ENCODE data around the gene TLX2. TPM values are rescaled to one million over a fixed set of nuclear protein-coding genes. Genes with fewer than 3 reads are reported as not detected.

The TLX2 gene
- total RNA-seq, 1 experiment from 2014 or later: not detected

DNA sequence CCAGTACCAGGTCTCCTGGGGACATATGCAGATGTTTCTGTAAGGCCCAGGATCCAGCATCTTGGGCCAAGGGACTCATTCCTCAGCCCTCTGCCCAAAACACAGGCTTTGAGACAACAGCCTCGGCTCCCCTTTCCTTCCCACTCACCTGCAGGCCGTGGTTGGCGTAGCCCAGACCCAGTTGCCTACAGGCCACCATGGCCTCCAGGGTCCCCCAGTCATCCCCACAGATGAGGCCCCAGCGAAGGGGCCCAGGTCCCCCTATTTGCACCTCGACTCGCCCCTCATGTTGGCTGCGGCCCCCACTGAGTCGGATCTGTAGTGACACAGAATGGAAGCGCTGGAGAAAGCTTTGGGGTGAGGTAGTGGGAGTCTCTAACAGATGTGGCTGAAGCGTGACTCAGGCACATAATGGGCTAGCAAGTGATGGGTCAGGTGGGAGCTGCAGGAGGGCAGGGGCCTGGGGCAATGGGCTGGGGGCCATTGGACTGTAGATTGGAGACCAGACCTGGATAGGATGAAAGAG lies 21.3 kb downstream of the TLX2 start:
- Histone ChIP-seq H3K36me3 (ENCODE audit: insufficient read depth, low read length, poor library complexity, severe bottlenecking) (peaks cover 5% of the 10 kb centered on the region), H3K27ac (ENCODE audit: low read depth, low read length, poor library complexity, severe bottlenecking) (no peak overlapping the region), H3K9me3 (ENCODE audit: low read depth, low read length, poor library complexity, severe bottlenecking) (no peaks in the 10 kb centered on the region), H3K27me3 (replicated peaks; ENCODE audit: insufficient read depth, low read depth, low read length, poor library complexity) (peaks cover 10% of the 10 kb centered on the region), H3K4me3 (ENCODE audit: low read depth, low read length, poor library complexity, severe bottlenecking) (no peak overlapping the region), H3K4me1 (ENCODE audit: insufficient read depth, low read length, poor library complexity, severe bottlenecking) (peaks cover 8% of the 10 kb centered on the region)
- BruUV-seq (replicated peaks): no TSS peak
- intact Hi-C loops (cut with micrococcal nuclease; ENCODE audit: unreplicated experiment): loop anchor here (10.0 kb wide), 1 partner anchor 201 kb away; no protein-coding TSS in a partner anchor
- POLR2A ChIA-PET (ENCODE audit: low non-redundant PET): no interaction called here
- CTCF ChIA-PET: no interaction called here
- no peak for DNase-seq (ENCODE audit: low spot score)
- TF ChIP-seq, protein P1, sequence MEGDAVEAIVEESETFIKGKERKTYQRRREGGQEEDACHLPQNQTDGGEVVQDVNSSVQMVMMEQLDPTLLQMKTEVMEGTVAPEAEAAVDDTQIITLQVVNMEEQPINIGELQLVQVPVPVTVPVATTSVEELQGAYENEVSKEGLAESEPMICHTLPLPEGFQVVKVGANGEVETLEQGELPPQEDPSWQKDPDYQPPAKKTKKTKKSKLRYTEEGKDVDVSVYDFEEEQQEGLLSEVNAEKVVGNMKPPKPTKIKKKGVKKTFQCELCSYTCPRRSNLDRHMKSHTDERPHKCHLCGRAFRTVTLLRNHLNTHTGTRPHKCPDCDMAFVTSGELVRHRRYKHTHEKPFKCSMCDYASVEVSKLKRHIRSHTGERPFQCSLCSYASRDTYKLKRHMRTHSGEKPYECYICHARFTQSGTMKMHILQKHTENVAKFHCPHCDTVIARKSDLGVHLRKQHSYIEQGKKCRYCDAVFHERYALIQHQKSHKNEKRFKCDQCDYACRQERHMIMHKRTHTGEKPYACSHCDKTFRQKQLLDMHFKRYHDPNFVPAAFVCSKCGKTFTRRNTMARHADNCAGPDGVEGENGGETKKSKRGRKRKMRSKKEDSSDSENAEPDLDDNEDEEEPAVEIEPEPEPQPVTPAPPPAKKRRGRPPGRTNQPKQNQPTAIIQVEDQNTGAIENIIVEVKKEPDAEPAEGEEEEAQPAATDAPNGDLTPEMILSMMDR (conservative IDR thresholded peaks at IDR 0.05; ENCODE audit: low read depth, low read length): no peak
- no peak for TF ChIP-seq EZH2 (IDR thresholded peaks at IDR 0.05; ENCODE audit: borderline replicate concordance, low read depth, low read length, poor library complexity, severe bottlenecking)

DNA sequence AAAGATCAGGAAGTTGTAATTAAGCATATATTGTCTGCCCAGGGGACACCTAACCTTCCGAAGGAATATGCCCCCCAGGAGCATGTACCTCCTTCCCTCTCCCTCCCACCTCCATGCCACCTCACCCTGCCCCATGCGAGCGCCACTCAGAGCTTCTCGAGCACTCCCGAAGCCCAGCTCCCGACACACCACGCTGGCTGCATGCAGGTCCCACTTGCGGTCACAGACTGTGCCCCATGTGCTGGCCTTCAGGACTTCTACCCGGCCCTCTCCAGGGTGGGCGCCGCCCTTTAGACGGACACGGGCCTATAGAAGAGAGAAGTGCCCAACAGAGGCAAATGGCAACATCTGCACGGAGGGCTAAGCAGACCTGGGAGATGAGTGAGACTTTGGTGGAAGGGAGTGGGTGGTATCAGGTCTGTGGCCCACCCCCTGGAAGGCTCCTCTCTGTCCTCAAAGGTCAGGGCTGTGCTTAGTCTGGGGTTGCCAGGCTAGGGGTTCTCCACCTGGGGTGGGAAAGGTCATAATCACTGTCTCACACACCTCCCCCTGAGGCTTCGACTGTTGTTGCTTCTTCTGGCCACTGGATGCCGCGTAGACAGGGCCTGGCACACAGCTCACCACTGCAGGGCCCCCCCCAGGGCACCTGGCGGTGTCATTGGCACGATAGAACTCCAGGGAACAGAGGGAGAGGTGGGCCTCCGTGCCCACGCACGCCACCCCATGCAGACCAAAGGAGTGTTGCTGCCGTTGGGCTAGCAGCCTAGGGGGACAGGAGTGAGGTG lies 22.1 kb downstream of the TLX2 start:
- H3K4me1 ChIP-seq (ENCODE audit: insufficient read depth, low read length, poor library complexity, severe bottlenecking): peaks cover 1% of the 10 kb centered on the region
- no peak for DNase-seq (ENCODE audit: low spot score)
- intact Hi-C loops (cut with micrococcal nuclease; ENCODE audit: unreplicated experiment): loop anchor here (10.0 kb wide), 1 partner anchor 202 kb away; no protein-coding TSS in a partner anchor
- H3K4me3 ChIP-seq (ENCODE audit: low read depth, low read length, poor library complexity, severe bottlenecking): no peak overlapping the region
- BruUV-seq (replicated peaks): no TSS peak
- TF ChIP-seq, protein P1 (conservative IDR thresholded peaks at IDR 0.05; ENCODE audit: low read depth, low read length): no peak
- ChIA-PET POLR2A (ENCODE audit: low non-redundant PET) (no interaction called here), CTCF (no interaction called here)
- H3K27me3 ChIP-seq (replicated peaks; ENCODE audit: insufficient read depth, low read depth, low read length, poor library complexity): peaks cover 10% of the 10 kb centered on the region
- no peaks in the 10 kb centered on the region for H3K9me3 ChIP-seq (ENCODE audit: low read depth, low read length, poor library complexity, severe bottlenecking)
- peaks cover 5% of the 10 kb centered on the region for H3K36me3 ChIP-seq (ENCODE audit: insufficient read depth, low read length, poor library complexity, severe bottlenecking)
- no peak overlapping the region for H3K27ac ChIP-seq (ENCODE audit: low read depth, low read length, poor library complexity, severe bottlenecking)

DNA sequence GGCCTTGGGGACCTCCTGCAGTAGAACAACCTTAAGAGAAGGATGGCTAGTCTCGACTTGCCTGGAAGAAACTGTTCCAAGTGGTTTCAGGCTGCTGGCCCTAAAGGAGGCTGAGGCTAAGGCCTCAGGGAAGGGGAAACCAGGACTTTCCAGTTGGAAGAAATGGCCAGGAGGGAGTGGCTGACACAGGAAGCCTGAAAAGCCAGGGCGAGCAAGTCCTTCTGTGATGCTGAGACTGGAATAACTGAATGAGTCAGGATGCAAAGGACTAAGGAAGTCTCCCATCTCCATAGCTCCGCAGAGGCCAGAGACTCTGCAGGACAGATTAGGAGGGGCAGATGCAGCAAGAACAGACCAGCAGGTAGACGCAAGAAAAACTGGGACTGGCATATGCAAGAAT lies 22.9 kb downstream of the TLX2 start:
- H3K4me1 ChIP-seq (ENCODE audit: insufficient read depth, low read length, poor library complexity, severe bottlenecking): no peaks in the 10 kb centered on the region
- TF ChIP-seq EZH2 (IDR thresholded peaks at IDR 0.05; ENCODE audit: borderline replicate concordance, low read depth, low read length, poor library complexity, severe bottlenecking): no peak
- TF ChIP-seq, protein P1 (conservative IDR thresholded peaks at IDR 0.05; ENCODE audit: low read depth, low read length): no peak
- no peaks in the 10 kb centered on the region for H3K9me3 ChIP-seq (ENCODE audit: low read depth, low read length, poor library complexity, severe bottlenecking)
- POLR2A ChIA-PET (ENCODE audit: low non-redundant PET): no interaction called here
- no peak overlapping the region for H3K4me3 ChIP-seq (ENCODE audit: low read depth, low read length, poor library complexity, severe bottlenecking)
- DNase-seq (ENCODE audit: low spot score): no peak
- H3K36me3 ChIP-seq (ENCODE audit: insufficient read depth, low read length, poor library complexity, severe bottlenecking): peaks cover 5% of the 10 kb centered on the region
- peaks cover 10% of the 10 kb centered on the region for H3K27me3 ChIP-seq (replicated peaks; ENCODE audit: insufficient read depth, low read depth, low read length, poor library complexity)
- BruUV-seq (replicated peaks): no TSS peak
- intact Hi-C loops (cut with micrococcal nuclease; ENCODE audit: unreplicated experiment): loop anchor here (10.0 kb wide), 1 partner anchor 202 kb away; no protein-coding TSS in a partner anchor
- CTCF ChIA-PET: no interaction called here
- no peak overlapping the region for H3K27ac ChIP-seq (ENCODE audit: low read depth, low read length, poor library complexity, severe bottlenecking)
